Bronchial epithelial cell (primary cell): ENCODE data around the gene TNFAIP8. TPM values are rescaled to one million over a fixed set of nuclear protein-coding genes. Genes with fewer than 3 reads are reported as not detected.

ENCODE experiments used
- DNase-seq: peaks from one replicate; pipeline ENCODE4 v3.0.0-alpha.2; 2010; ENCODE audit warnings: low read depth
- FAIRE-seq: peaks from 2 replicates; lab custom pipeline; 2011; peaks lifted over from hg19 to GRCh38; lab: Jason Lieb, UNC
- H3K27me3 ChIP-seq: 2 replicates; pipeline ENCODE4 v1.5.1; 2011; ENCODE audit warnings: low read length; ENCODE audit not compliant: control insufficient read depth, insufficient read depth
- H3K36me3 ChIP-seq: 2 replicates; pipeline ENCODE4 v1.5.1; 2011; ENCODE audit warnings: low read length; ENCODE audit not compliant: control insufficient read depth, insufficient read depth
- H3K4me3 ChIP-seq: 2 replicates; pipeline ENCODE4 v1.5.1; 2011; ENCODE audit warnings: mild to moderate bottlenecking, low read depth, low read length, control low read depth
- total RNA-seq: library from RNA; depleted of rRNA; stranded (reverse); fragments of >200 nt; gene quantifications from 2 replicates; pipeline ENCODE4 v1.2.1, GENCODE V29; 2014
- TF ChIP-seq, protein P1 (sequence below): IDR thresholded peaks from 2 replicates; pipeline ENCODE4 v1.5.1; 2011; ENCODE audit warnings: mild to moderate bottlenecking, moderate library complexity, low read length, control low read depth, inconsistent platforms; ENCODE audit not compliant: insufficient read depth, severe bottlenecking

TNFAIP8 gene
- total RNA-seq, 1 donor from 2014 or later, result 51.9 TPM

DNA sequence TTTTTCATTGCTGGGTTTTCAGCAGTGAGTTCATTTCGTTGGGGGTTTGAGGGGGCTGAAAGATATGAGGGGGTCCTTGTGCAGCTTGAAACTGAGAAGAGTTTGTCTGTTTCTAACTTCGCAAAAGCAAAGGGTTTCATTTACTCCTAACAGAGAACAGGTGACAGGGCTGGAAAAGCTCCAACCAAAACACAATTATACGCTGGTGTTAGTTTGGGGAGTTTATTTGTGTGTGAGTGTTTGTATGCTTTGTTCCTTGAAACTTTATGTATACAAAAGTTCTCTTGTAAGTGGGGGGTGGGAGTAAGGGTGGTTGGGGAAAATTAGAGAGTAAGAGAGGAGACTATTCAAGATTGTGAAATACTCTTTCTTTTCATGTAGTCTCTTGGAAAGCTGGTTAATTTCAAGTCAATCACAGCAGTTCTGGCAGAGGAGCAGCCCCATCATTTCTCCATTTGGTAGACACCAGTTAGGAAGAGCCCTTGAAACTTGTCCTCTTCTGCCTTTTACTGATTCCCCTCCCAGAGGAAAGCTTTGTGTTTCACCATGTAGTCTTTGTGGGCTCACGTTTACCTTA is 881 bp downstream of the TNFAIP8 start:
- H3K27me3 ChIP-seq, result no peaks in the 10 kb centered on the region
- TF ChIP-seq, protein P1, sequence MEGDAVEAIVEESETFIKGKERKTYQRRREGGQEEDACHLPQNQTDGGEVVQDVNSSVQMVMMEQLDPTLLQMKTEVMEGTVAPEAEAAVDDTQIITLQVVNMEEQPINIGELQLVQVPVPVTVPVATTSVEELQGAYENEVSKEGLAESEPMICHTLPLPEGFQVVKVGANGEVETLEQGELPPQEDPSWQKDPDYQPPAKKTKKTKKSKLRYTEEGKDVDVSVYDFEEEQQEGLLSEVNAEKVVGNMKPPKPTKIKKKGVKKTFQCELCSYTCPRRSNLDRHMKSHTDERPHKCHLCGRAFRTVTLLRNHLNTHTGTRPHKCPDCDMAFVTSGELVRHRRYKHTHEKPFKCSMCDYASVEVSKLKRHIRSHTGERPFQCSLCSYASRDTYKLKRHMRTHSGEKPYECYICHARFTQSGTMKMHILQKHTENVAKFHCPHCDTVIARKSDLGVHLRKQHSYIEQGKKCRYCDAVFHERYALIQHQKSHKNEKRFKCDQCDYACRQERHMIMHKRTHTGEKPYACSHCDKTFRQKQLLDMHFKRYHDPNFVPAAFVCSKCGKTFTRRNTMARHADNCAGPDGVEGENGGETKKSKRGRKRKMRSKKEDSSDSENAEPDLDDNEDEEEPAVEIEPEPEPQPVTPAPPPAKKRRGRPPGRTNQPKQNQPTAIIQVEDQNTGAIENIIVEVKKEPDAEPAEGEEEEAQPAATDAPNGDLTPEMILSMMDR, result no peak
- no peak for DNase-seq
- H3K4me3 ChIP-seq, result peak overlapping the region; percentile 39
- no peak for FAIRE-seq
- H3K36me3 ChIP-seq, result no peaks in the 10 kb centered on the region

DNA sequence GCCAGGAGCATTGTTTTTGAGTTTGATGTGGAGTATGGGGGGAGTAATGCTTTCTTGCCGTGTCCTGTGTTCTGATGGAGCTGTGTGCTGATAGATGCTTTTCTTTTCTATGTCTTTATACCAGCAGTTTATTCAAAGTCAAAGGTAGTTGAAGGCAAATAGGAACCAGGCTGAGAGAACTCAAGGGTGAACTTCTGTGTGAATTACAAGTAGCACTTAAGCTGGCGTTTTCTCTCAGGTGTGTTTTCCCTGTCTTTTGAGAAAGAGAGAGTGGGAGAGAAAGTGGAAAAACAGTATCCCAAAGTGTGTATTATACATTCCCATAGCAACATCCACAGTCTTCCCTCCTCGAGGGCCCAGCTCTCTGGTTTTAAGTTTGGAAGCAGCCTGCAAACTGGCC is 1.5 kb downstream of the TNFAIP8 start:
- no peak for FAIRE-seq
- no peak overlapping the region for H3K4me3 ChIP-seq
- TF ChIP-seq, protein P1, result no peak

DNA sequence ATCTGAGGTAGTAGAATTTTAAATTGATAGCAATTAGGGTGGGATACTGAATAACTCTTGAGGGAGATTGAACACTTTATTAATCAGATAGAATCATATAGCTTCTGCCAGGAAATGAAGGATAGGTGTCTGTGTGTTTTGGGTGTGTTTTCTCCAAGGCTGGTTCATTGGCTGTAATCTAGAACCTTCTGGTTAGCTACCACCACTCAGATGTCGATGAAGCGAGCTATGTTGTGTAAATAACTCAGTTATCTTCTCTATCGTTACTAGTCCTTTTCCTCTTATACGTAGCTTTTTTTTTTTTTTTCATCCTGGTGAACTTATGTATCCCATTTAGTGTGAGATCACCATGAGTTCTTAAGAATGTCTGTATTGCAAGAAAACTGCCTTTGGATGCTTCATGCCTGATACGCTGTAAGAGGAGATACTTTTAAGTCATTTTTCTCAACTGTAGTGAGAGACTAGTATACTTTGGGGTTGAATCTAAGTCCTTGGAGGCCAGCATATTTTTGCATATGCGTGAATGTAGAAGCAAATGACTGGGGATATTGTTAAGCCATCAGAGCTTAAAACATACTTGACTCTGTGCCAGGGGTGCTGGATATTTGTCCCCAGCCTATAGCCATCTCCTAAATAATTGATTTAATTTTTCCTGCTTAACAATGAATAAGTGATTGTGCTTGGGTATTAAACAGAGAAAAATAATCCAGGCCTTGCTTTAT is 2.1 kb downstream of the TNFAIP8 start:
- Histone ChIP-seq H3K36me3 (no peaks in the 10 kb centered on the region), H3K4me3 (no peak overlapping the region), H3K27me3 (no peaks in the 10 kb centered on the region)
- no peak for DNase-seq
- TF ChIP-seq, protein P1, result no peak
- no peak for FAIRE-seq

More for the DNA sequence above, 1.5 kb downstream of the TNFAIP8 start:
- DNase-seq, result no peak
- Histone ChIP-seq H3K36me3 (no peaks in the 10 kb centered on the region), H3K27me3 (no peaks in the 10 kb centered on the region)

DNA sequence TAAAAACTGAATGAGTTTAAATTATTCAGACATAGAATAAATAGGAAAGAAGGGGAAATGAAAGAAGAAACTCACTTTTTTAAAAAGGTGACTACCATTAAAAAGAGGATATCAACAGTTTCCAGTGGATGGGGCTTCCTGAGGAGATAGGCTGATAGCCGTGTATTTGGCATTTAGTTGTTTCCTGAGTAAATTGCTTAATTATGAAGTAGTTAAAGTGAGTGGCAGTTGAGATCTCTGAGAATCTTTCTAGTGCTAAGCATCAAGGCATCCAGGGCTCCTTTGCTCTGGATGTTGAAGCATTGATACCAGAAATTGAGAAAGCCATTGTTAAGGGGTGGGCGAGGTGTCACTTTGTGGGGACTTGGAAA is 2.7 kb downstream of the TNFAIP8 start:
- FAIRE-seq, result no peak
- no peak for DNase-seq
- no peak overlapping the region for H3K4me3 ChIP-seq

DNA sequence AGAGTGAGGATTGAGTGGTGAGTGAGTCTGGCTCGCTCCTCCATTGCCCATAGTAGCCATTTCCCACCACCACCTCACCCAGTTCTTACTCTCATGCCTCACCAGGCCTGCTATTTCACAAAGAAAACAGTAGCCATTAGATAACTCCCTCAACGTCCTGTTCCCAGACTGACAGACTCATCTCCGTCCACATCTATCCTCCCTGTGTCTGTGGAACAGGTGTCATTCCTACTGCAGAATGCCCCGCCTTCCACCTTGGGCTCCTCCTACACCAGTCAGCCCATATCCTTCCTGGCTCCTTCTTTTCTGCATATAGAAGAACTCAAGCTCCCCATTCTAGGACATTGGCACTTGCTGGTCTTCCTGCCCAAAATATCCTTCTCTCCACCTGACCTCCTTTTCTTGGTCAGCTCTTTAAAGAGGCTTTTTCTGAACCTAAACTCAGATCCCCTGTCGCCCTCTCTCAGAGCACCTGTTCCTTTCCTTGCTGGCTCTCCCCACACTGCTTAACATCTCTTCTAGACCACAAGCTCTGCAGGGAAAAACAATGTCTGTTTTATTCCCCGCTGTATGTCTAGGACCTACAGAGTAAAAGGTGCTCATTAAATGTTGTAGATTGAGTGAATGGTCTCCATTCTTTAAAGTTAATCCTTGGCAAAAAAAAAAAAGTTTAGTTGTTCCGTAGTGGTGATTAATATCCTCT is 3.2 kb downstream of the TNFAIP8 start:
- TF ChIP-seq, protein P1, result no peak
- no peak for FAIRE-seq
- H3K36me3 ChIP-seq, result no peaks in the 10 kb centered on the region
- H3K4me3 ChIP-seq, result no peak overlapping the region
- no peak for DNase-seq
- no peaks in the 10 kb centered on the region for H3K27me3 ChIP-seq

More for the DNA sequence above, 2.7 kb downstream of the TNFAIP8 start:
- Histone ChIP-seq H3K36me3 (no peaks in the 10 kb centered on the region), H3K27me3 (no peaks in the 10 kb centered on the region)
- TF ChIP-seq, protein P1, result no peak
